HG03175 (cell line): Measurements from ENCODE around the gene ARHGAP33.
"Not testable (repeated sequence)": the region's sequence is repeated elsewhere in the genome, so short reads cannot be mapped to it uniquely, and the experiment has no call there.

Experiments used
- ATAC-seq: cut with Tn5 transposase; IDR thresholded peaks from one replicate; pipeline ENCODE4 v1.9.1; 2021; ENCODE audit warnings: mild to moderate bottlenecking, moderate library complexity; ENCODE audit not compliant: unreplicated experiment

The ARHGAP33 gene

DNA sequence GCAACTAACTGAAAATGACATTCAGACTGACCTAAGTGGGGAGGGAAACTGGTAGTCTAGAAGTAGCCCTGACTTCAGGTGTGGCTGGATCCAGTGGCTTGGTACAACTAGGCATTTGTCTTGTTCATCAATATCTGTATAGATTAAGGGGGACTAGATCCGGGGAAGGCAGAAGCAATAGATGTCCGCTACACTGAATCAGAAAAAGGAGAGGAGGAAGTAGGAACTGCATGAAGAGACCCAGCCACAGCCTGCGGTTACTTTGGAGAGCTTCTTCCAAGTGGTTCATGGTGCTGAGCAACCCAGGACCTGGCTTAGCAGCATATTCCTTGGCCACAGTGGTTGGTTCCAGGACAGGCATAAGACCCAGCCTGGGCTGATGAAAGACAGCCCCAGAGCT lies 47.2 kb downstream of the ARHGAP33 start:
- ATAC-seq, result no peak

DNA sequence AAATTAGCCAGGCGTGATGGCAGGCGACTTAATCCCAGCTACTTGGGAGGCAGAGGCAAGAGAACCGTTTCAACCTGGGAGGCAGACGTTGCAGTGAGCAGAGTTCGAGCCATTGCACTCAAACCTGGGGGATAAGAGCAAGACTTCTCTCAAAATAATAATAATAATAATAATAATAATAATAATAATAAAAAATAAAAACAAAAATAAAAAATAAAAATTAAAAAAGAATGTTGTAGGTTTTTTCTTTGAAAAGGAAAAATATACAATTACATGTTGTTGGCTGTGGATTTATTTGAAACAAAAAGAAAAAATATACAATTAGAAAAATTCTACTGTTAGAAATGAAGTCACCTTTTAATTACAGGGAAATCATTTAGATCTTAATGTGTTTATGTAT lies 48.8 kb downstream of the ARHGAP33 start:
- ATAC-seq, result no peak

DNA sequence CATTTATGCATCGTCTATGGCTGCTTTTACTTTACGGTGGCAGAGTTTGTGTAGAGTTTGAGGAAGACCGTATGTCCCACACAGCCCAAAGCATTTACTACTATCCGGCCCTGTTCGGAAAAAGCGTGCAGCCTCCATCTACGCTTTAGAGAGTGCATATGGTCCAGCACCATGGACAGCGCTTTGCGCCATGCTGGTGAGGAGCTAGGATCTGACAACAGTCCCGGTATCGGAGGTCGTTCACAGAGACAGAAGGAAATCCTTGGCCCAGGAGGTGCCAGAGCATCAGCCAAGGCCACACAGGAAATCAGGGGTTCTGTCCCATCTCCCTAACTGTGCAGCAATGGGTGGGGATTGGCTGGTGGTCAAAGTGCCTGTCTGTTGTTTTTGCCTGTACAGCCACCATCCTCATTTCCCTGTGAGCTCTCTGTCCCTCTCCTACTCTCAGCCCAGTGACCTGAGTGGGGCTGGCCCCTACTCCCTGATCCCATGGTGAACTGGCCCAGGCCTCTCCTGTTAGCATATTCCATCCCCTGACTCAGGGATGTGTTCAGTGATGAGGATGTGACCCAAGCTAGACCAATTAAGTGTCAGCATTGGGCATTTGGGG lies 53.4 kb downstream of the ARHGAP33 start:
- no peak for ATAC-seq

DNA sequence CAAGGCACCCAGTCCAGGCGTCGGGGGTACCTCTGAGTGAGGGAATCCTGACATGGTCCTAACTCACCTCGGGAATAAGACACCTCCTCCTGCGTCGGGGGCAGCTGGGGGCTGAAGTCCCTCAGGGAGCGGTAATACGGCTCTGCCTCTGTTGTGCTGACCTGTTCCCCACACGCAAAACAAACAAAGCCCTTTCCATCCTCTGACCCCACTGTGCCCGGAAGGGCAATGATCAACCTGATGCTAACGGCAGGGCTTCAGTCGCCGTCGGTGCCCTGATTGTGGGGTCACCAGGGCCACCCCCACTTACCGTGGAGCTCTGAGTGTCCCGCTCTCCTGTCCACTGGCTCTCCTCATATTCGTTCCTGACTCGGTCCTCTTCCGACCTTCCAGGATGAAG lies 55.6 kb downstream of the ARHGAP33 start:
- no peak for ATAC-seq

DNA sequence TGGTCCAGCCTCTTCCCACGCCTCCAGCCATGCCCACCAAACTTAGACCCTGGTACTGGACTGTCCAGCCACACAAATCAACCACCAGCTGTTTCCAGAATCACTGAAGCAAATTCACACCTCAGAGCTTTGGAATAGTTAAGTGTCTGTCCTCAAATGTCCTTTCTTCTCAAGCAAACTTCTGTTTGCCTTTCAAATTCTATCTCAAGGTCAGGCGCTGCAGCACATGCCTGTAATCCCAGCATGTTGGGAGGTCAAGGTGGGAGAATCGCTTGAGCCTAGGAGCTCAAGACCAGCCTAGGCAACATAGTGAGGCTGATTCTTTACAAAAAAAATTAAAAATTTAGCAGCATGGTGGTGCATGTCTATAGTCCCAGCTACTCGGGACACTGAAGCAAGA lies 56.7 kb downstream of the ARHGAP33 start:
- ATAC-seq, result no peak

DNA sequence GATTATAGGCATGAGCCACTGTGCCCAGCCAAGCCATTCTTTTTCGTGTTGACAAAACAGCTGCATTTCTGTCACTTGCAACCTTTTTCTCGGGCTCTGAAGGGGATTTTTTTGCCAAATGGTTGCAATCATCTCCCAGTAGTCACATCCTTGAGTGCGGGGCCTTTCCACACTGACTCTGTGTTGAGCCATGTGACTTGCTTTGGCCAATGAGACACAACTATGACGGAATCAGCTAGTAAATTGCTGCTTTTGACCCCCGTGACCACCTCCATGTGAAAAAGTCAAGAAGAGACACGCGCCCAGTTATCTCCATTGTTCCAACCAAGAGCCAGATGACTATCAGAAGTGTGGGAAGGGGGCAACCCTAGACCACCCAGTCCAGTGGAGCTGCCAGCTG lies 58.6 kb downstream of the ARHGAP33 start:
- ATAC-seq, result no peak

DNA sequence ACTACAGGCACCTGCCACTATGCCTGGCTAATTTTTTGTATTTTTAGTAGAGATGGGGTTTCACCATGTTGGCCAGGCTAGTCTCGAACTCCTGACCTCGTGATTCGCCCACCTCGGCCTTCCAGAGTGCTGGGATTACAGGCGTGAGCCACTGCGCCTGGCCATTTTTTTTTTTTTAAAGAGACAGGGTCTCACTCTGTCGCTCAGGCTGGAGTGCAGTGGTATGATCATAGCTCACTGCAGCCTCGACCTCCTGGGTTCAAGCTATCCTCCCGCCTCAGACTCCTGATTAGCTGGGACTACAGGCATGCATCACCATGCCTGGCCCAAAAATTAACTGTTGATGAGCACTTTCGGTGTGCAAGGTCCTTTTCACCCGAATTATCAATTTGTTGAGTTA lies 60.7 kb downstream of the ARHGAP33 start:
- not testable (repeated sequence) for ATAC-seq
